Spleen (tissue), 7 donors: Measurements from ENCODE around the gene NYAP1.

Source experiments
- CTCF ChIP-seq, 11 experiments: fragments of 200-600 bp in 7 of 11; fragments of 450-650 bp in 4 of 11; sonication (generic) in 4 of 11; IDR thresholded peaks in 8 of 11; conservative IDR thresholded peaks in 3 of 11; 1 replicate in 7 of 11; 2 replicates in 4 of 11; pipeline versions ENCODE4 v1.4.0 to v1.8.0; 2016 to 2021; ENCODE audit warnings: antibody characterized with exemption in 11 of 11, inconsistent platforms in 4 of 11, mild to moderate bottlenecking in 1 of 11
- POLR2A ChIP-seq, 3 donors: fragments of 450-650 bp; IDR thresholded peaks; one replicate each; pipeline ENCODE4 v1.5.1; 2017; ENCODE audit warnings: antibody characterized with exemption in 3 of 3, mild to moderate bottlenecking in 1 of 3
- donor health status: DM: no; HTN: no; CAD: no; lungs with moderate emphysema.
- donor health status: DM: no; HTN: no; CAD: no.
- donor health status: DM: no; HTN: no; CAD: no.

- no peak for TF ChIP-seq CTCF (IDR thresholded peaks at IDR 0.05 in 8 of 11, conservative IDR thresholded peaks at IDR 0.05 in 3 of 11)
- TF ChIP-seq POLR2A (IDR thresholded peaks at IDR 0.05): no peak
Measured at GRCh38 chr7:100457033-100457432, 26.7 kb upstream of the NYAP1 start.
